Stimulated activated CD8-positive, alpha-beta memory T cell treated with anti-CD3 and anti-CD28 coated beads, Interleukin-7, amount 100 ng/mL, for 24 hours (primary cell): ENCODE data around the gene DNAJC21.
"Not testable (repeated sequence)": the region's sequence is repeated elsewhere in the genome, so short reads cannot be mapped to it uniquely, and the experiment has no call there.

Experiments used
- DNase-seq: peaks from one replicate; pipeline ENCODE4 v3.0.0-alpha.2; 2020; ENCODE audit warnings: low read depth

Gene DNAJC21

DNA sequence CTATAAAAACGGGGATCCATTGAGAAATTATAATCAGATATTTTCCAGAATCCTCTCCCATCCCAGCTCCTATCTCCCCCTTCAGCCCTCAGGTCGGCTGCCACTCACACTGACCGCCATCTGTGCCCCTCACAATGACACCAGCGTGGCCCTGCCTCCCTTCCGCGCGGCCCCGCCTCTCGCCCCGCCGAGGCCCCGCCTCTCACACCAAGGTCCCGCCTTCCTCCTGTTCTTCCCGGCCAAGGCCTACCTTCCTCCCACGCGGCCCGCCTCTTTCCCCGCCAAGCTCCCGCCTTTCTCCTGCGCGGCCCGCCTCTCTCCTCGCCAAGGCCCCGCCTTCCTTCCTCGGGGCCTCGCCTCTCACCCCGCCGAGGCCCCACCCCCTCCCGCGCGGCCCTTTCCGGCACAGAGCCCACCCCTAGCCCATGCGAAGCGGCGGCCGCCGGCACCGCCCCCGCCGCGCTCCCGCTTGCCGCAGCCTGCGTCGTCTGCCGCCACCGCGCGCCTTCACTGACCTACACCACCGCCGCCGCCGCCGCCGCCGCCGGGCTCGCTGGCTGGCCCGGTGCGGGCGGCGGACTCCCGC, at the start of gene DNAJC21:
TSS of gene DNAJC21 (plus strand) at position 426 of the 586 bp plus-strand sequence. CDS start 261 bp downstream, outside the sequence.
- DNase-seq, result peak; percentile 94

DNA sequence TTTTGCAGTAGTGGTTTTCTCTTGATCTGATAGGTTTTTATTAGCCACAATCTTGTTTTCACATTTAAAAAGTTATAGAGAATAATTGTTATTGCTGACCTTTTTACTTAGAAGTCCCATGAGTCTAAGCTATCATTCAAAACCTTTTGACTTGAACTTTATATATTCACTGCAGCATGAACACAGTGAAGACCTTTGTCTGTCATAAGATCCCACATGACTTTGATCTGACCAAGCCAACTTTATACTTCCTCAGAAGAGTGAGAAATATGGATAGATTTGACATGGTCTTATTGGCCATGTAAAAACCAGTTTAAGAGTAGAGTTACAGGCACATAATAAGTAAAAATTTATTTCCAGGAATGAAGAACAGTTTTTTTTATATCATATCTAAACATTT, 48.1 kb upstream of the DNAJC21 start:
- no peak for DNase-seq

DNA sequence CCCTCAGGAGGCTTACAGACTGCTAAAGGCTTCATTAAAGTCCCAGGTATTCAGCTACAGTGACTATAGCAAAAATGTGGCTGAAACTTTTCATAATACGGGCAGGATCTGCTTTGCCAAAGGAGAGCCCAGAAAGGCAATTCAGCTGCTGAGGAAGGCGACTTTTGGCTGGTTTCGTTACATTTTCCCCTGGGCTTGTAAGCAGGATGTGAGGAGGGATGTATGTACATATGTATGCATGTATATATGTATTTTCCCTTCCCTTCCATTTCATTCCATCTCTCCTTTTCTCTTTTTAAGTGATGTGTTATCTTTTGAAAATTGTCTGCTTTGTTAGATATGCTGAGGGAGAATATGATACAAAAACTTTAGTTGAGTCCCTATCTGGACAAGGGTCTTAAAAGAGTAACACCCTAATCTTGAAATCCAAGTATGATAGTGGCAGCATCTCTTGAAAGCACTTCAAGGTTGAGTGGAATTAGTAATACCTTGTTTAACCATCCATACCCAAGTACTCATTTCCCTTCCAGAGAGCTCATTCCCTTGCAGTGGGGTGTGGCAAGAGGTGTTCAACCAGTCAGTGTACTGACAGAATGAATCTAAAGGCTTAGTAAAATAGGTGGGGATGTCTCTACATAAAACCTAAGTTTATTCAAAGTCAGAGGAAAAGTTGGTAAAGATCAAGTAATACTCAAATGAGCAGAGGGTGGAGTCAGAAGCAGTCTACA, 42.8 kb upstream of the DNAJC21 start:
- no peak for DNase-seq

DNA sequence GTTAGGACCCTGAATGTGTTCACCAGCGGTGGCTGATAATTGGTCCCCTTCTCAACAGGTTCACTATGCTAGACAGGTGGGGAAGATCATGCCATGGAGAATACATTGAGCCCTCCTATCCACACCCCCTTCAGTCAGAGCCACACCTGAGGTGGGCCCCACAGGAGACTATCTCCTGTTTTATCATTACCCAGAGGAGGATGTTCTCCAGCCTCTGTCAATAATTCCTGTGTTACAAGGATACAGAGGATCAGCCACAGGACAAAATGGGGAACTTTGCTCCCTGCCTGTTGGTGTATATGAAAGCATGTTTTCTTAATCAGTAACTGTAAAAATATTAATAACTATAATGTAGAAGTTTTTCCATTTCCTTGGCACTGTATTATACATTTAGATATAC, 40.0 kb upstream of the DNAJC21 start:
- DNase-seq, result no peak

DNA sequence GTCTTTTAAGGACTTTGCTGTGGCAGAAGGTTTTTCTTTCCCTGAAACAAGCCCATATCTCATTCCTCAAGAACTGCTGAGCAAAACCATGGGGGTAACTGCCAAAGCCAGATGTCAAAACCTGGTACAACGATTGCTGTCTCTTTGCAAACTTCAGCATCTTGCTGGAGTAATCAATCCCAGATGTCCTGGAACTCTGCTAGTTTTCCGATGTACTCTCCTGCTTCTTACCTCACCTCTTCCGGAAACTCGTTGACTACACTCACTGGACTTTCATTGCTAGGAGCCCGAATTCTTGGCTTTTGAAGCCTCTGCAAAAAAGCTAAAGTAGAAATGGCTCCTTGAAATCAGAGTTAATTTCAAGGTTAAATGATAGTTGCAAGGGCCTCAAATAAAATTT, 37.4 kb upstream of the DNAJC21 start:
- no peak for DNase-seq

DNA sequence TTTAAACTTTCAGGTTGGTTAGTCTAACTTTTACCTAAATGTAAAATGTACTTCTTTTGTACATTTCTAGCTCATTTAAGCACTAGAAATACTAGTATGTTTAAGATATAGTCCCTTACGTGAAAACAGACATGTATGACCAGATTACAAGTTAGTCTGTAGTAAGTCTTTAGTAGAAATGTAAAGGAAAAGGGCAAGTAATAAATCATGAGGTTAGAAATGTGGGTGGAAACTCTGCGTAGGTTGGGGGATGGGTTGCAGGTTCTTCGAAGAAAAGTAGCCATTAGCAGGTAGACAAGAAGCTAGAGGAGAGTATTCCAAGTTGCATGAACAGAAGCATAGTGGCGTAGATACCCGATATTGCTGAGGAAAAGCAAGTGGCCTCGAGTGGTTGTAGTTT, 36.9 kb upstream of the DNAJC21 start:
- no peak for DNase-seq

DNA sequence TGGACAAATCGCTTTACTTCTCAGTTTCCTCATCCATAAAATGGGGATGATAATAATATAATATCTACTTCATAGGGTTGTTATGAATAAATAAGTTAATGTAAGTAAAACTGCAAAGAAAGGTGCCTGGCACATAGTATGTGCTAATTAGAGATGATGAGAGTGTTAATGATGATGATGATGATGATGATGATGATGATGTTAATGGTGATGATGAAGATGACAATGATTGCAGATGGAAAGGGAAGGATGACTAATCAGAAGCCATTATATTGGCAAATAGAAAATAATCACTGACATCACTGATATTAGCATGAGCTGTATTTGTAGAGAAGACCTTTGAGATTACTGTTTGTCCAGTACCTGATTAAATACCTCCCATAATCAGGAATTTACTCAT, 34.6 kb upstream of the DNAJC21 start:
- no peak for DNase-seq

DNA sequence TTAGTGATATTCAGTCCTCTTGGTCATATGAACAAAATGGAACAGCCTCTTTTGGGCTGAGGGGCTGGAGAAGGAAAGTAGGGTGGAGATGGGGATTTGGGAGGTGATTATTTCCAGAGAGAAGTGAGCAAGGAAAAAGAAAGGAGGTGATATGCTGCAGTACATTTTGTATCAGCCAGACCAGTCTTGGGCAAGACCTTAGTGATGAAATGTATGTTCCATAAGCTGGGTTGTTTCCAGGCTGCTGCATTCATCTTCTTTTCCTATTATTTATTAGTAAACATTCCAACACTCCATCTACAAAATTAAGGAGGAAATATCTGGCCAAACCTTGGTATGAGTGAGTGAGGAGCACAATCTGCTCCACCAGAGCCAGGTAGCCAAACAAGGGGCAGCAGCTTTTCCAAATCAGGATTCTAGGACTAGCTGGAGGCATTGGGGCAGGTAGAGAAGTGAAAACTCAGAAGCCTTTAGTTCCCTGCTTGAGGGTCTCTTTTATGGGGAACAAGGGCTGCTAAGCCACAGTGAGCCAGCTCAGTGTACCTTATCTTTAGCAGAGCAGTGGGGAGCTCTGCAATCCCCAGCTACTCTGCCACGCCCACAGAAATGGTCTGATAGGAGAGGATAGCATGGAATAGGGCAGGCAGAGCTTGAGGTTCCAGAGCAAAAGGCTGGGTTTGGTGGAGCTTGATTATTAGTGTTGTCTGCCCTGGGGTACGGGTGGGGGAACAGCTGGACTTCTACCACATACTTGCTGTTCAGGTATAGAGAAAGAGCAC, 33.5 kb upstream of the DNAJC21 start:
- DNase-seq, result no peak

DNA sequence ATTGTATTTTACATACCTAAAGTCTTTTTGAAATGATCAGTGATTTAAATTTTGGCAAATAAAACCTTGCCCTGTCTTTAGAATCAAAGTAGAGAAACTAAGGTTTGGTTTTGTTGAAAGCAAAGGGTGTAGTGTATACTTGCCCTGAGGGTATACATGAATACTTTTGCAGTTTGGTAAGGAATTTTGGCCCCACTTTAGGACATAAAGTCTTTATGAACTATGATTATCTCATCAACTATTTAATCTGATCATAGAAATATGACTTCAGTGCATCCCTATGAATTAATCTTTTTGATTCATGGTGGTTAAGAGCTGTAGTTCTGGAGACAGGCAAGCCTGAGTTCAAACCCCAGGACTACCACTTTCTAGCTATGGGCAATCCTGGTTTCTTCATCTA, 31.7 kb upstream of the DNAJC21 start:
- no peak for DNase-seq

DNA sequence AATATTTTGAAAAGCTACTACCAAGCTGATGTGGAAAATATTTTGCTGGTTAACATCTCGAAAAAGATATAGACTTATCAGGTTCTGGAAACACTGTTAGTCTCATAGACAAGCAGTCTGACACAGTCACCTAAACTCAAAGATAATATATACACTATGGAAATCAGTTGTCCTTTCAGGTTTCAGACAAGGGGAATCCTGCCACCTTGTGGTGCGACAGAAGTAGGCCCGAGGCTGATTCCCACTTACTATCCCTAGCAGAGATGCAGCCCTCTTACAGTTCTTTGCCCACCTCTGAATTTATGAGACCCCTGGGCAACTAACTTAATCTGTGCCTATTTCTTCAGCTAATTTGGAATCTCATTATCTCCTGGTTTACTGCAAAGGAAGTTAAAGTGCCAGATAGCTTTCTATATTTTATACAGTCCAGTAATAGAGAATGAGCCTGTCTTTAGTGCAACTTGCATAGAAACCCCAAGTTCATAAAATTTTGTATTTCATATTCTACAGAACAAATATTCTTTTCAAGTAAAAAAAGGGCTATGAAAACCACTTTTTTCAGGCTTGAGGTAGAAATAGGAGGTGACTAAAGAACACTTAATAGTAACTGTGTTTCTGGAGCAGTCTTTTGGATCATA, 31.0 kb upstream of the DNAJC21 start:
- no peak for DNase-seq

DNA sequence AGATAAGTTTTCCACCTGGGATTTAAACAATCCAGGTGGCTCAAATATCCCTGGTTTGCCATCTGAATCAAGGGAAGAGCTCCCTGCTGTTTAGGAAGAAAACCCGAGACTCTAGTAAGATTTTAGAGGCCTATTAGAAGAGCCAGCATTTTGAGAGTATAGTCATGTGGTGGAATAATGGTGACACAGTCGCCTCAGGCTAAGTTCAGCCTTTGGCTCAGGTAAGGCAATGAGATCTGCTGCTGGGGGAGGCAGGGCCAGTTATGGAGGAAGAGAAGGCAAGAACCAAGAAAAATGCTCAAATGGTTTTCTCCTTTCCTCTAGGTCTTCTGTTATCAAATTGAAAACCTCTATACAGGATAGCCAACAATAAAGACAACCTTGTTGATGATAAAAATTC, 30.3 kb upstream of the DNAJC21 start:
- no peak for DNase-seq

DNA sequence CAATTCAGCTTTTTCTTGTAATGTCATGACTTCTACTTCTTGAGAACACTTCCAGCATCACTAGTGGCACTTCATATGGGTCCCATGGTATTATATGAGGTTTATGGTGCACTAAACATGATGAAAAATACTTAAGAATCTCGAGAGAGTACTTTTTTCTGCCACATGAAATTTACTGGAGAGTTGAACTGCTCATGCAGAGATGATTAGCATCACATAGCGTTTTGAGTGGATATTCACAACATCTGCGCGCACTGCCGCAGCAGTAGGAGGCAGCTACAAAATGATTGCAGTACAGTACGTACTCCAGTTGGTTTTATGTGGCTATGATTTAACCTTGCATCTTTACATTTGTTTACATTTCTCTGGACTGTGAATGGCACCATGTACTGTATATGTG, 28.7 kb upstream of the DNAJC21 start:
- DNase-seq, result no peak

DNA sequence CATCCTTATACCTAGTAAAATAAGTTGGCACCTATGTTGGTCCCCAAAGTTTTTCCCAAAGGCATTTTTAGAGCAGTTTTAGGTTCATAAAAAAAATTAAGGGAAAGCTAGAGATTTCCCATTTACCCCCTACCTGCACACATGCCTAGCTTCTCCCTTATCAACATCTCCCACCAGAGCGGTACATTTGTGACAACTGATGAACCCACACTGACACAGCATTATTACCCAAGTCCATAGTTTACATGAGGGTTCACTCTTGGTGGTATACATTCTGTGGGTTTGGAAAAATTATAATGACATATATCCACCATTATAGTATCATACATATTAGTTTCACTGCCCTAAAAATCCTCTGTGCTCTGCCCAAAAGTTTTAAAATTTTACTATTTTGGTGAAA, 26.1 kb upstream of the DNAJC21 start:
- DNase-seq, result no peak

DNA sequence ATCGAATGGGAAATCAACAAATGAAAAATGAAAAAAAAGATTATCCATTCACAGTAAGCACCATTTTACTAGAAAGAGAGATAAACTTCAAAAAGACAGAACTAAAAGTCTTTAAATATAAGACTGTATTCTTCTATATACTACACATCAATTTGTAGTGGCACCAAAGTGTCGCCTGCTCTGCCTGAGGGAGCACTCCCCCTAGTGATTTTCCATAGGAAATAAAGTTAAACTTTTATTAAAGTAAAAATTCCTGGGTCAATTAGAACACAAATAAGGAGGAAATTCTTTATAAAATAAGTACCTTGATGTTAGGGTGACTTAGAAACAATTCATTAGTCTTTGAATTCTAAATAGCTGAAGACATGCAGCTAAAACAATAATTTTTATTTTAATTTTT, 23.8 kb upstream of the DNAJC21 start:
- DNase-seq, result no peak

DNA sequence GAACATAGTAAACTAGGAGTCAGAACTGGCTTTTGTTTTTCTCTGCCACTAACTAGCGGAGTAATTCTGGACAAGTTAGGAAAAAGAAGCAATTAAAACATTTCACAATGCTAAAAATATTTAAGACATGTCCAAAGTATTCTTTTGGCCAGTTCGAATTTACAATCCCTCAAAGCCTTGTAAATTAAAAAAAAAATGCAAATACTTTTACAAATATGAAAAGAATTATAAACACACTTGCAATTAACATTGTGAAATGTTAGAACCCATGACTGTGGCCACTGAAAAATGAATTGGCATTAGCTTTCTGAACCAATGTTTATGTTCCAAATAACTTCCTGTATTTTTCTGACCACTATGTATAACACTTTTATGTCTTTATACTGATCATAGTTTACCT, 16.3 kb upstream of the DNAJC21 start:
- no peak for DNase-seq

DNA sequence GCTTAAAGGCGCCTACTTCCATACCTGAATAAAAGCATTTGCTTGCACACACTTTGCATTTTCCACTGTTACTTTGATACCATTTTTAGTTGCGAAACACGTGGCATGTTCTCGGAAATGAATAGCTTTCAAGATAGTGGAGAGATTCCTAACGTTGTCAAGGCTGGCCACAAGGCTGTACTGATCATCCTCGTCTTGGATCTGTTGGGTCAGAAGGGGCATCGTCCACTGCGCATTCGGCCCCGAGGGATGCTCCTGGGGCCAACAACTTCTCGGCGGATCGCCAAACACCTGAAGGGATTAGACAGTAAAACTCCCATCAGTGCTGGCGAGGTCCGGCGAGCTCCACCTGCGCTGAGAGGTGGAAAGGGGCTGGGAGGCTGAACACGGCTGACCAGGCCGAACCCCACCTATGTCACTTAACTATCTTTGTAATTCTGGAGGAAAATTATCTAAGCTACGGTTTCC, 14.7 kb upstream of the DNAJC21 start:
- DNase-seq, result no peak

DNA sequence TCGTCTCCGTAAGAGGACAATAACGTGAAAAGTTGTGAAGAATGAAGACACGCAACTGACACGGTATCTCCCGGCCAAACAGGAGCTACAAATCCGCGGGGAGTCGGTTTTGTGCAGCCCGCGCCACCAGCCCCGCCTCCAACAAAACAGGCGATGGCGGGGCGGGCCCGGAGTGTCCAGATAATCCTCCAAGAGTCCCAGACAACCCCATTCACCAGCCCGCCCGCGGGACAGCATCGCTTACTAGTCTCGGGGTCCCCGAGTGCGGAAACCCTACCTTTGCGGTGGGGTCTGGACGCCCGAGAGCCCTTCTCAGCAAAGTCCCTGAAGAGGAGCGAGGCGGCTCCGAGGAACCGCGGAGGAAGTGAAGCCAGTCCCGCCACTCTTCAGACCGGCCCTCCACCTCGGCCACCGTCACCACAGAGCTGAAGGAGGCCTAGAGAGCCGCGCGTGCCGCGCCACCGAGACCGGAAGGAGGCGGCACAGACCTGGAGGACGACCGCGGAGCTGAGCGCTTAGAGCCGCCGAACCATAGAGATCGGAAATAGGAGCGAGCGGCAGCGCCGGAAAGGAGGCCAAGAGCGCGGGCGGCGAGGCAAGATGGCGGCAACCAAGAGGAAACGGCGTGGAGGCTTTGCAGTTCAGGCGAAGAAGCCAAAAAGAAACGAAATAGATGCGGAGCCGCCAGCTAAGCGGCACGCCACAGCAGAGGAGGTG, 14.1 kb upstream of the DNAJC21 start, which contains the start of the genes BRIX1 and RAD1:
TSS of gene BRIX1 (plus strand) at position 573 of the 717 bp plus-strand sequence. CDS start at position 601, 28 bp downstream.
TSS of gene RAD1 (minus strand) at position 366 of the 717 bp plus-strand sequence. CDS start 612 bp downstream, outside the sequence.
- DNase-seq, result peak; percentile 86

DNA sequence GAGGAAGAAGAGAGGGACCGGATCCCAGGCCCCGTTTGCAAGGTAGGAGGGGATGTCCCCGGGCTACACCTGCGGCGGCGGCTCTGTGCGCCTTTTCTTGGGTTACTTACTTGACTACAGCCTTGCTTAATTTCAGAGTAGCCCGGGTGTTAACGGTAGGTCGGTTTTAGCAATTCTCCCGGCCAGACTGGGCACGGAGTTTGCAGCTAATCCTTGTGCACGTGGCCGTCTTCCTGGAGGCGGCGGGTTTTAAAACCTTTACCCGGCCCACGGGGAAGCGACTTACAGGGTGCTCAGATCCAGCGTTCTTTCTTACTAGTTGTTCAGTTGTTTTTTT, 13.5 kb upstream of the DNAJC21 start:
- DNase-seq, result no peak

DNA sequence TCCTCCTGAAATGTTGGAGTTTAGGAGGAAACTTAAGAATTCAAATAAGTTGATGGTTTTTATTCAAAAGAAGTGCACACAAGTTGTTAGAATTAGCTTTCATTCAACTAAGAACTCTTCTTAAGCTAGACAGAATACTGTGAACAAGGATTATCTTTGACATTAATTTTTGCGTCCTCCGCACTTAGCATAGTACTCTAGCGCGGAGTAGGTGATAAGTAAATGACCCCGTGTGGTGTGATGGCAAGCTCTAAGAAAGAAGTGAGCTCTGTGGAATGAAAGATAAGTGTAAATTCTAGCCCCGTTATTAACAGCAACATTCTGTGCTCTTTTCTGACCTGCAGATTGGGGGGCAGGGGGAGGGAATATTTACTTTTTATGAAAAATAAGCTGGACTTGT, 12.8 kb upstream of the DNAJC21 start:
- DNase-seq, result no peak

DNA sequence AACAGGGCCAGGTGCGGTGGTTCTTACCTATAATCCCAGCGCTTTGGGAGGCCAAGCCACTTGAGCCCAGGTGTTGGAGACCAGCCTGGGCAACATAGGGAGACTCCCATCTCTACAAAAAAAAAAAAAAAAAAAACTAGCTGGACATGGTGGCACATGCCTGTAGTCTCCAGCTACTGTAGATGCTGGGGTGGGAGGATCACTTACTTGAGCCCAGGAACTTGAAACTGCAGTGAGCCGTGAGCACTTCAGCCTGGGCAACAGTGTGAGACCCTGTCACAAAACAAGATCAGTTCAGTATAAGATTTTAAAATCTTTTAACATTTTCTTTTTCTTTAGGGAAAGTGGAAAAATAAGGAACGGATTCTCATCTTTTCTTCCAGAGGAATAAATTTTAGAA, 11.3 kb upstream of the DNAJC21 start:
- DNase-seq, result no peak

DNA sequence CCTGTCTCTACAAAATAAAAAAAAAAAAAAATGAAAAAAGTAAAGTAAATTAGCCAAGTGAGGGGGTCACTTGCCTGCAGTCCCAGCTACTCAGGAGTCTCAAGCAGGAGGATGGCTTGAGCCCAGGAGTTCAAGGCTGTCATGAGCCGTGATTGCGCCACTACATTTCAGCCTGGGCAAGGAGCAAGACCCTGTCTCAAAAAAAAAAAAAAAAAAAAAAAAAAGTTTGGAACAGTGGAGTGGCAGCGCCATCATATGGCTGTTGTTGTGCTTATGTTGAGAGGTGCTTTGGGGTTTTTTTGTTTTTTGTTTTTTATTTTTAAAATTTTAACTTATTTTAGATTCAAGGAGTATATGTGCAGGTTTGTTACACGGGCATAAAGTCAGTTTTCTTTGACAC, 10.3 kb upstream of the DNAJC21 start:
- no peak for DNase-seq

DNA sequence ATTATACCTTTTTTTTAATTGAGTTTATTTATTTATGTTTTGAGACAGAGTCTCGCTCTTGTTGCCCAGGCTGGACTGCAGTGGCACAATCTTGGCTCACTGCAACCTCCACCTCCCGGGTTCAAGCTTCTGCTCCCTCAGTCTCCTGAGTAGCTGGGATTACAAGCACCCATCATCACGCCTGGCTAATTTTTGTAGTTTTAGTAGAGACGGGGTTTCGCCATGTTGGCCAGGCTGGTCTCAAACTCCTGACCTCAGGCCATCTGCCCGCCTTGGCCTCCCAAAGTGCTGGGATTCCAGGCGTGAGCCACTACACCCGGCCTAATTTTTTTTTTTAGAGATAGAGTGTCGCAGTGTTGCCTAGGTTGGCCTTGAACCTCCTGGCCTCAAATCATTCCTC, 6.1 kb upstream of the DNAJC21 start:
- DNase-seq, result not testable (repeated sequence)
